Left ventricle myocardium inferior (tissue), 1 donor: ENCODE data around the gene ZPBP2. TPM values are rescaled to one million over a fixed set of nuclear protein-coding genes. Genes with fewer than 3 reads are reported as not detected.

Experiments used
- DNase-seq: peaks from one replicate; pipeline ENCODE4 v3.0.0-alpha.2; 2020
- H3K27ac ChIP-seq: fragments of 200-600 bp; replicated peaks from 2 replicates; pipeline ENCODE4 v1.8.0; 2021
- H3K27me3 ChIP-seq: fragments of 200-600 bp; 2 replicates; pipeline ENCODE4 v1.8.0; 2021; ENCODE audit warnings: low read depth
- H3K36me3 ChIP-seq: fragments of 200-600 bp; 2 replicates; pipeline ENCODE4 v1.8.0; 2021
- H3K4me1 ChIP-seq: fragments of 200-600 bp; 2 replicates; pipeline ENCODE4 v1.8.0; 2021
- H3K4me3 ChIP-seq: fragments of 200-600 bp; 2 replicates; pipeline ENCODE4 v1.8.0; 2021; ENCODE audit warnings: mild to moderate bottlenecking, moderate library complexity
- H3K9me3 ChIP-seq: fragments of 200-600 bp; replicated peaks from 2 replicates; pipeline ENCODE4 v1.8.0; 2021
- CTCF ChIP-seq: fragments of 200-600 bp; IDR thresholded peaks from 2 replicates; pipeline ENCODE4 v1.8.0; 2021; ENCODE audit warnings: antibody characterized with exemption, mild to moderate bottlenecking, borderline replicate concordance
- intact Hi-C: fragments of 100-400 bp; cut with micrococcal nuclease; formaldehyde crosslinking; loops from one replicate; pipeline ENCODE4 v1.11.0; 2022
- total RNA-seq: library from RNA; stranded (reverse); fragmentation: NEBNext Ultra II Directional; extraction: Animal tissue kit (Norgen Biotek cat#: 25700); gene quantifications from one replicate; pipeline ENCODE4 v1.2.1, GENCODE V29; 2021
- donor health status: DM: no; HTN: yes; CAD: no; lungs with severe emphysema.

The ZPBP2 gene
- total RNA-seq, 1 donor from 2014 or later, result not detected

GRCh38 chr17:39919087-39919683, 51.2 kb downstream of the ZPBP2 start:
- TF ChIP-seq CTCF, result no peak
- Histone ChIP-seq H3K9me3 (no peaks in the 10 kb centered on the region), H3K27me3 (no peaks in the 10 kb centered on the region), H3K36me3 (peaks cover 46% of the 10 kb centered on the region), H3K27ac (no peak overlapping the region), H3K4me1 (peaks cover 20% of the 10 kb centered on the region), H3K4me3 (no peak overlapping the region)
- no peak for DNase-seq
- intact Hi-C loops, result no loop called here

GRCh38 chr17:39920218-39921210, 52.5 kb downstream of the ZPBP2 start:
- Histone ChIP-seq H3K27me3 (no peaks in the 10 kb centered on the region), H3K4me1 (peaks cover 33% of the 10 kb centered on the region), H3K36me3 (peaks cover 46% of the 10 kb centered on the region), H3K27ac (no peak overlapping the region), H3K4me3 (no peak overlapping the region), H3K9me3 (no peaks in the 10 kb centered on the region)
- no peak for TF ChIP-seq CTCF
- DNase-seq, result no peak
- intact Hi-C loops, result no loop called here

GRCh38 chr17:39921323-39921722, 53.3 kb downstream of the ZPBP2 start:
- no peak overlapping the region for H3K27ac ChIP-seq
- no peak for DNase-seq
- H3K27me3 ChIP-seq, result no peaks in the 10 kb centered on the region
- H3K9me3 ChIP-seq, result no peaks in the 10 kb centered on the region
- no peak overlapping the region for H3K4me3 ChIP-seq
- peaks cover 41% of the 10 kb centered on the region for H3K4me1 ChIP-seq
- no peak for TF ChIP-seq CTCF
- H3K36me3 ChIP-seq, result peaks cover 46% of the 10 kb centered on the region
- intact Hi-C loops, result no loop called here

- Histone ChIP-seq H3K9me3 (no peaks in the 10 kb centered on the region), H3K27ac (no peak overlapping the region), H3K36me3 (peaks cover 43% of the 10 kb centered on the region), H3K4me3 (no peak overlapping the region), H3K27me3 (no peaks in the 10 kb centered on the region), H3K4me1 (peaks cover 48% of the 10 kb centered on the region)
- no peak for TF ChIP-seq CTCF
- DNase-seq, result no peak
- intact Hi-C loops, result no loop called here
Measured at GRCh38 chr17:39922006-39922405, 54.0 kb downstream of the ZPBP2 start.

GRCh38 chr17:39923230-39923629, 55.2 kb downstream of the ZPBP2 start:
- Histone ChIP-seq H3K4me1 (peaks cover 58% of the 10 kb centered on the region), H3K27ac (no peak overlapping the region), H3K4me3 (no peak overlapping the region), H3K27me3 (no peaks in the 10 kb centered on the region), H3K36me3 (peaks cover 43% of the 10 kb centered on the region), H3K9me3 (no peaks in the 10 kb centered on the region)
- no peak for TF ChIP-seq CTCF
- no peak for DNase-seq
- intact Hi-C loops, result no loop called here
